ENCODE results near the gene CDRT15L2.

DNA sequence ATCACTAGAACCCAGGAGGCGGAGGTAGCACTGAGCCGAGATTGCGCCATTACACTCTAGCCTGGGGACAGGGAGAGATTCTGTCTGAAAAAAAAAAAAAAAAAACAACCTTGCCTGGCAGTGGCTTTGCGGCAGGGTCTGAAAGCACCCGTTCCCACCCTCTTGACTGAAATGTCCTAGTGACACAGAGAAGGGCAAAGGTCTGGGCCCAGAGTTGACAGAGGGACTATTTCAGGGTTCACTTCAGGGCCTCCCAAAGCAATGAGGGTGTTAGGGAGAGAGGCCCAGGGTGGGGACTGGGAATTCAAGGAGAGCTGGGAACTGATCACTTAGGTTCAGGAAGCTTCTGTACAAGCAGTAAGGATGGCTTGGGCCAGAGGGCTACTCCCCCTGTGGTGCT lies 13.8 kb upstream of the CDRT15L2 start:
- no peak for TF ChIP-seq RAD21 (IDR thresholded peaks at IDR 0.05)
- TF ChIP-seq, protein P1, sequence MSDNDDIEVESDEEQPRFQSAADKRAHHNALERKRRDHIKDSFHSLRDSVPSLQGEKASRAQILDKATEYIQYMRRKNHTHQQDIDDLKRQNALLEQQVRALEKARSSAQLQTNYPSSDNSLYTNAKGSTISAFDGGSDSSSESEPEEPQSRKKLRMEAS (IDR thresholded peaks at IDR 0.05), result no peak
- no peak for TF ChIP-seq CTCF (IDR thresholded peaks at IDR 0.05; ENCODE audit: low read depth, low read length, missing input control)
- no peak for TF ChIP-seq YY1 (IDR thresholded peaks at IDR 0.05)
- no peak for TF ChIP-seq SP1 (IDR thresholded peaks at IDR 0.05)

All from liver (tissue), 3 donors.